Lung (tissue), 12 donors: ENCODE measurements around the gene CAPN7. TPM values are rescaled to one million over a fixed set of nuclear protein-coding genes. Genes with fewer than 3 reads are reported as not detected.

Source experiments
- ATAC-seq: fragments of 200-7000 bp; cut with Tn5 transposase; one replicate; pipeline ENCODE4 v1.9.1; 2020; ENCODE audit warnings: moderate number of reproducible peaks; ENCODE audit not compliant: insufficient read depth, low FRiP score
- DNase-seq, 3 donors: peaks; one replicate each; pipeline ENCODE4 v3.0.0-alpha.2; 2013 to 2017
- H3K27ac ChIP-seq, 2 donors: one replicate each; pipeline ENCODE4 v1.5.1; 2013; ENCODE audit warnings: mild to moderate bottlenecking in 2 of 2, moderate library complexity in 2 of 2, control low read depth in 1 of 2, inconsistent platforms in 1 of 2, low read depth in 1 of 2, low read length in 1 of 2
- H3K27me3 ChIP-seq, 3 donors: one replicate each; pipeline ENCODE4 v1.5.1; 2013; ENCODE audit warnings: low read length in 2 of 3; ENCODE audit not compliant: control insufficient read depth in 3 of 3, insufficient read depth in 3 of 3
- H3K36me3 ChIP-seq, 4 donors: one replicate each; pipeline ENCODE4 v1.5.1; 2013; ENCODE audit warnings: low read length in 4 of 4, mild to moderate bottlenecking in 1 of 4, moderate library complexity in 1 of 4; ENCODE audit not compliant: control insufficient read depth in 4 of 4, insufficient read depth in 4 of 4
- H3K4me1 ChIP-seq, 5 donors: one replicate each; pipeline ENCODE4 v1.5.1; 2013; ENCODE audit warnings: low read length in 5 of 5, mild to moderate bottlenecking in 2 of 5, moderate library complexity in 1 of 5; ENCODE audit not compliant: control insufficient read depth in 5 of 5, insufficient read depth in 5 of 5
- H3K4me3 ChIP-seq: one replicate; pipeline ENCODE4 v1.5.1; 2013; ENCODE audit warnings: mild to moderate bottlenecking, control low read depth, moderate library complexity
- H3K9ac ChIP-seq, 2 donors: one replicate each; pipeline ENCODE4 v1.5.1; 2013; ENCODE audit warnings: low read length in 2 of 2, control low read depth in 1 of 2; ENCODE audit not compliant: insufficient read depth in 1 of 2
- H3K9me3 ChIP-seq, 4 donors: one replicate each; pipeline ENCODE4 v1.5.1; 2013; ENCODE audit warnings: low read length in 3 of 4, mild to moderate bottlenecking in 1 of 4, moderate library complexity in 1 of 4; ENCODE audit not compliant: control insufficient read depth in 4 of 4, insufficient read depth in 3 of 4
- WGBS, 2 donors: extraction: QIAGEN DNeasy Blood & Tissue Kit; methylation state at CpG; one replicate each; pipeline ENCODE4 v1.1.7; 2013; 5-methylcytosine and 5-hydroxymethylcytosine counted together
- polyA plus RNA-seq, 2 donors: library from polyadenylated mRNA; stranded (reverse); fragments of 200-250 nt; gene quantifications; one replicate each; pipeline ENCODE4 v1.2.1, GENCODE V29; 2013
- total RNA-seq, 2 donors: library from RNA; depleted of rRNA in 1 of 2; stranded (reverse); fragments of >200 nt in 1 of 2; gene quantifications; one replicate each; pipeline ENCODE4 v1.2.1, GENCODE V29; 2014 to 2021
- TF ChIP-seq, protein P1 (sequence below): IDR thresholded peaks from 2 replicates; pipeline ENCODE4 v1.5.1; 2012; ENCODE audit warnings: mild to moderate bottlenecking; ENCODE audit errors: control extremely low read depth, extremely low read depth
- donor health status: control.
- donor health status: control.
- donor health status: Bipolar disorder and iron deficiency.
- donor health status: healthy.
- donor health status: DM: yes; HTN: yes; CAD: no.

CAPN7 gene
- total and polyA plus RNA-seq, 4 donors = 14.4 to 97.1 (median 29.2) TPM

- DNase-seq (peak; percentile 18 to 50 (median 39)), ATAC-seq (peak; percentile 64)
- H3K4me3 ChIP-seq = peak overlapping the region; percentile 93
- no peaks in the 10 kb centered on the region for H3K27me3 ChIP-seq
- no peaks in the 10 kb centered on the region for H3K9me3 ChIP-seq
- peak overlapping the region; percentile 83 to 84 for H3K9ac ChIP-seq
- TF ChIP-seq, protein P1, sequence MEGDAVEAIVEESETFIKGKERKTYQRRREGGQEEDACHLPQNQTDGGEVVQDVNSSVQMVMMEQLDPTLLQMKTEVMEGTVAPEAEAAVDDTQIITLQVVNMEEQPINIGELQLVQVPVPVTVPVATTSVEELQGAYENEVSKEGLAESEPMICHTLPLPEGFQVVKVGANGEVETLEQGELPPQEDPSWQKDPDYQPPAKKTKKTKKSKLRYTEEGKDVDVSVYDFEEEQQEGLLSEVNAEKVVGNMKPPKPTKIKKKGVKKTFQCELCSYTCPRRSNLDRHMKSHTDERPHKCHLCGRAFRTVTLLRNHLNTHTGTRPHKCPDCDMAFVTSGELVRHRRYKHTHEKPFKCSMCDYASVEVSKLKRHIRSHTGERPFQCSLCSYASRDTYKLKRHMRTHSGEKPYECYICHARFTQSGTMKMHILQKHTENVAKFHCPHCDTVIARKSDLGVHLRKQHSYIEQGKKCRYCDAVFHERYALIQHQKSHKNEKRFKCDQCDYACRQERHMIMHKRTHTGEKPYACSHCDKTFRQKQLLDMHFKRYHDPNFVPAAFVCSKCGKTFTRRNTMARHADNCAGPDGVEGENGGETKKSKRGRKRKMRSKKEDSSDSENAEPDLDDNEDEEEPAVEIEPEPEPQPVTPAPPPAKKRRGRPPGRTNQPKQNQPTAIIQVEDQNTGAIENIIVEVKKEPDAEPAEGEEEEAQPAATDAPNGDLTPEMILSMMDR = no peak
- 4 to 5% methylated on average over 29 to 30 of the region's 30 CpGs for WGBS, 2 donors
- H3K4me1 ChIP-seq = peaks cover 0 to 20% (median 6%) of the 10 kb centered on the region in 5 donors
- peaks cover 0 to 5% (median 2%) of the 10 kb centered on the region in 4 donors for H3K36me3 ChIP-seq
- H3K27ac ChIP-seq = peak overlapping the region; percentile 97 to 98
These were observed 873 bp downstream of the CAPN7 start for GRCh38 chr3:15206662-15207576.

DNA sequence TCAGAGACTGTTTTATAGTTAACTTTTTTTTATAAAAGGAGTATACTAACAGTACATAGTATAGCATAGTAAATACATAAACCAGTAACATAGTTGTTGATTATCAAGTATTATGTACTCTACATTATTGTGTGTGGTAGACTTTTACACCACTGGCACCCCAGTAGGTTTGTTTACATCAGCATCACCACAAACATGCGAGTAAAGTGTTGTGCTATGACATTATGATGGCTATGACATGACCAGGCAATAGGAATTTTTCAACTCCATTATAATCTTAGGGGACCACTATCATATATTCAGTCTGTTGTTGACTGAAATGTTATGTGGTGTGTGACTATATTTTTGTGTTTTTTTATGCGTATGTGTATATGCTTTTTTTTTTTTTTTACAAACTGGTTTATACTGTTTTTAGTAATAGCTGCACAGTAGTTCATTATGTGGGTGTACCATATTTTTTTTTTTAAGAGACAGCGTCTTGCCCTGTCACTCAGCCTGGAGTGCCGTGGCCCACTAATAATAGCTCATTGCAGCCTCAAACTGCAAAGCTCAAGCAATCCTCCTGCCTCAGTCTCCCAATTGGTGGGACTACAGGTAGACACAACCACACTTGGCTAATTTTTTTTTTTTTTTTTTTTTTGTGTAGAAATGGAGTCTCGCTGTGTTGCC, 1.9 kb downstream of the CAPN7 start:
- Histone ChIP-seq H3K4me1 (peaks cover 0 to 20% (median 6%) of the 10 kb centered on the region in 5 donors), H3K36me3 (peaks cover 3 to 11% (median 4%) of the 10 kb centered on the region in 4 donors), H3K27me3 (no peaks in the 10 kb centered on the region), H3K27ac (no peak overlapping the region), H3K9me3 (no peaks in the 10 kb centered on the region), H3K4me3 (no peak overlapping the region), H3K9ac (peak overlapping the region in 1 of 2 donors; percentile 84)
- TF ChIP-seq, protein P1 = no peak
- DNase-seq (no peak), ATAC-seq (no peak)
- WGBS, 2 donors = 68 to 75% methylated on average over 5 of the region's 5 CpGs

DNA sequence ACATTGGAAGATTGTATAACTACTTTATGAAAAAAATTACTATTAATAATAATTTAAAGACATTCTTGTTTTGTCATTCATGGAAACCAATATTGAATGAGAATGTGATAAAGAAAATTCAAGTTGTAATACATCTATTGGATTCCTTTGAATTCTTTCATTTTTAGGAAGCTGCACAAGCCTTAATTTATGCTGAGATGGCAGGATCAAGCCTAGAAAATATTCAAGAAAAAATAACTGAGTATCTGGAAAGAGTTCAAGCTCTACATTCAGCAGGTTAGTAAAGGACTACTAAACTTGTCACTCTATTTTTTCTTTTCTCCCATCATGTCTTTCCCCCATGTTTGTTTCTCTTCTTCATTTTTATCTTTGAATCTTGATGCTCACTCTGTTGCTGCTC, 5.9 kb downstream of the CAPN7 start:
- no peak for DNase-seq
- no peak overlapping the region for H3K4me3 ChIP-seq
- TF ChIP-seq, protein P1 = no peak
- ATAC-seq = no peak
- H3K9ac ChIP-seq = no peak overlapping the region
- H3K27me3 ChIP-seq = no peaks in the 10 kb centered on the region
- no peak overlapping the region for H3K27ac ChIP-seq
- H3K36me3 ChIP-seq = peaks cover 7 to 21% (median 12%) of the 10 kb centered on the region in 4 donors
- no peaks in the 10 kb centered on the region for H3K9me3 ChIP-seq
- H3K4me1 ChIP-seq = peaks cover 0 to 15% (median 6%) of the 10 kb centered on the region in 5 donors
